Stimulated activated CD8-positive, alpha-beta memory T cell treated with anti-CD3 and anti-CD28 coated beads, Interleukin-12 subunit alpha, Interleukin-12 subunit beta, amount 100 ng/mL, for 4 hours (primary cell): Measurements from ENCODE around the gene KIRREL3.

Experiments
- DNase-seq: peaks from one replicate; pipeline ENCODE4 v3.0.0-alpha.2; 2020; ENCODE audit warnings: low read depth

The KIRREL3 gene

DNA sequence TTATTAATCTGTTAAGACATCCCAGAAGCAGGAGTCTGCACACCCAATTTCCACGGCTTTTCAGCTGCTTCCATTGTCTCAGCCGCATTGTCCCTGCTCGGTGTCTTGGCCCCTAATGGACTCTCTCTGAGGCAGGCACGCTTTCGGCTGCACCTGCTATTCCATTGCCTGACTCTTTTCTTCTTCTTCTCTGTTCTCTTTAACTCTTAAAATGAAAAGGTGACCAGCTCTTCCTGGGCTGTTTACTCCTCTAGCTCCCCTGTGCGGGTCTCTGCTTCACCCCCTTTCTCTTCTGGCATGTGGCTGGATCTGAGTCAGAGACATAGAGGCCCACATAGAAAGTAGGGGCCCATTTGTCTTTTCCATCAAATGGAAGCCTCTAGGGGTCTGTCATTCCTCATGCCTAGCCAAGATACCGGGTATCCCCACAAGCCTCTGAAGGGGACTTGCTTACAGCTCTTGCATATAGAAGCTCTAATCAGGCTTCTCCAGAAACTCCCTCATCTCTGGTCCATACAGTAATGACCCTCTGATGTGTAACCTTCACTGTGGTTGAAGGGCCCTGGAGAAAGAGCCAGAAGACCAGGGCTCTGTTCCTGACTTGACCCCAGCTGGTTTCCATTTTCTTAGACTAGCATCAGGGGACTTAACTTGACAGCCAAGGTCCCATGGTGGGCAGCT lies 401.2 kb downstream of the KIRREL3 start:
- no peak for DNase-seq

DNA sequence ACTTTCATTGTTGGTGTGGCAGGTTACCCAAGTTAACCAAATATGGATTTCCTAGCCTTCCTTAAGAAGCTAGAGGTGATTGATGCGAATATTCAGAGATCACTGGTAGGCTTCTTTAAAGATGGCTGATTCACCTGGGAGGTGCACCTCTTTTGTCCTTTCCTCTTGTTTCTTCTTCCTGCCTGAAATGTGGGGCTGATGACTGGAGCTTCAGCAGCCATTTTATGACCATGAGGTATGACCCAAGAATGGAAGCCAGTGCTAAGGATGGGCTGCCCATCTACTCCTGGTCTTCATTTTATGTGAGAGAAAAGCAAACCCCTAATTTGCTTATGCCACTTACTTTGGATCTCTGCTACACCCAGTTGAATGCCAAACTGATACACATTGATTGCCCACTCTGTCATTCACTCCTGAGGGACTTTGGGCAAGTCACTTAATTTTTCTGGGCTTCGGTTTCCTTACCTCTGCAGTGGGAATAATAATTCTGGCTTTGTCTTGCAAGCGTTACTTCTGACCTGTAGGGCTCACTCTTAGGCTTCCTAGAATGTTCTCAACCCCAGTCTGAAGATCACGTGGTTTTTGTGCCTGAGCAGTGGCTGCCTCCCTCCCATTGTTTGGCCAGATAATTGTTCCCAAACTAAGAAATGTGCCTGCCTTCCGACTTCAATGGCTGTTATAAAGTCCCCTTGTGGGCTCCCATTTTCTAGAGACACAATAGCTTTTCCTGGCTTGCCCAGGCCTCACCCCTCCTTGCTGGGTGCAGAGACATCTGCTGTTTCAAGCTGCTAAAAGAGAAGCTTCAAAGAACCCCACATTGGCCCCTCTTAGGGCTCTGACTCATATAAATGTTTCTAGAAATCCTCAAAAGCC lies 402.0 kb downstream of the KIRREL3 start:
- no peak for DNase-seq

DNA sequence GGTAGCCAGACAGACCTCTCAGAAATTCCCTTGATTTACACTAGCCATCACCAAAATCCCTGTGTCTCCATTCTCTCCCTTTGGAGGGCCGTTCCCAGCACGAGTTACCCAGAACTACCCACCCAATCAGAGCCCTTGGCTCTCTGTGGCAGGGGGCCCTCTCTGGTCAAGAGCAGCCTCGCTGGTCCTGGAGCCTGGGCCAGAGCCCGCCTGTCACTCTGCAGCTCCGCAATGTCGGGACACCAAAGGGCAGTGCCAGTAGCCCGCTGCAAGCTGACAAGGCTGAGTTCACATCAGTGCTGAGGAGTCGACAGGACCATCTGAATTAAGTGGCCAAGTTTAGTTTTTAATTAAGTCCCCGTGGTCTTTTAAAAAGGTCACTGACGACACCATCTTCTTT lies 403.5 kb downstream of the KIRREL3 start:
- DNase-seq = no peak

DNA sequence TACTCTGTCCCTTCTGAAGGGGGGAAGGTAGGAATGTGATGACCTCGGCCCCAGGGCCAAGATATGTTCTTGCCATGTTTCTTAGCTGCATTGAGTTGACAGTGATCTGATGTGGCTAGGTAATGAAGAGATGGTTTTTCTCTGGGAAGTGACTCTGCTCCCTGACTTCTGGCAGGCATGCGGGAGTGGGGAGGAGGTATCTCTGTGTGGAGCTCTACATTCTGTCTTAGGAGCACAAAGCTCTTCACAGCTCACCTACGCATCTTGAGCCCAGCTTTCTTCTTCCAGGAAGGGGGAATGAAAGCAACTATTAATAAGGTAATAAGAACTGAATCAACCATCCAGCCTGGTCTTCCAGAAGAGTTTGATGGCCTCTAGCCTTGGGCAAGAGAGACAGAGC lies 404.1 kb downstream of the KIRREL3 start:
- no peak for DNase-seq

DNA sequence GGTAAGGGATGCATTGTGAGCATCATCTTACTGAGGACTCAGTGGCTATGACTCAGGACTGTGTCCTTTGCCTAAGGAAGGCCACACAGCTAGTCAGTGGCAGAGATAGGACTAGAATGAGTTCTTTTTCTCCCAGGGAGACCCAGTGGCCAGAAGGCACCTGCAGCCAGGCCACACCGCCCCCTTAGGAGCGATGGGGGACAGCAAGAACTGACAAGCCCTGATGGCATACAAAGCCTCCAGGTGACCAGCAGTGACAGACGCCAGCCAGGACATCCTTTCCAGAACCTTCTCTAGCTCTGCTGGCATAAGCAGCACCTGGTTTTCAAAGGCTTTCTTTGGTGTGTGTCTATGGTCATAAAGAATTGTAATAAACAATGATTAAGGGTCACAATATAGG lies 405.0 kb downstream of the KIRREL3 start:
- DNase-seq = no peak

DNA sequence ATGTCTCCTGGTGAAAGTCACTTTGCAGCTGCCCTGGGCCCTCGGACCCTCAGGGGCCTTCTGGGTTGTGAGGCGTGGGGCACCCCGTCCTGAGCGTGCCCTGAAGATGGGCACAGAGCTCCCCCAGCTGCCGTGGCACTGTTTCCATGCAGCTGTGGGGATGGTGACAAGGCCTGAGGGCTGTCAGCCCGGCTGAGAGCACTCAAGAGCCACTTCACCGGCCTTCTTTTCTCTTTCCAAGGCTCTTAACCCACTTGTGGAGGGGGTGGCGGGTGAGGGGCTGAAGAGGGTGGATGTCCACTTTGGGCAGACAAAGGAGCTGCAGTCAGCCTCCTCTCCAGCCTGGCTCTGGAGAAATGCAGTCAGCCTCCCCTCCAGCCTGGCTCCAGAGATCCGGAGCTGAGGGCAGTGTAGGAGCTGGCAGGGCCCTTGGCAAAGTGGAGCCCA lies 405.6 kb downstream of the KIRREL3 start:
- no peak for DNase-seq

DNA sequence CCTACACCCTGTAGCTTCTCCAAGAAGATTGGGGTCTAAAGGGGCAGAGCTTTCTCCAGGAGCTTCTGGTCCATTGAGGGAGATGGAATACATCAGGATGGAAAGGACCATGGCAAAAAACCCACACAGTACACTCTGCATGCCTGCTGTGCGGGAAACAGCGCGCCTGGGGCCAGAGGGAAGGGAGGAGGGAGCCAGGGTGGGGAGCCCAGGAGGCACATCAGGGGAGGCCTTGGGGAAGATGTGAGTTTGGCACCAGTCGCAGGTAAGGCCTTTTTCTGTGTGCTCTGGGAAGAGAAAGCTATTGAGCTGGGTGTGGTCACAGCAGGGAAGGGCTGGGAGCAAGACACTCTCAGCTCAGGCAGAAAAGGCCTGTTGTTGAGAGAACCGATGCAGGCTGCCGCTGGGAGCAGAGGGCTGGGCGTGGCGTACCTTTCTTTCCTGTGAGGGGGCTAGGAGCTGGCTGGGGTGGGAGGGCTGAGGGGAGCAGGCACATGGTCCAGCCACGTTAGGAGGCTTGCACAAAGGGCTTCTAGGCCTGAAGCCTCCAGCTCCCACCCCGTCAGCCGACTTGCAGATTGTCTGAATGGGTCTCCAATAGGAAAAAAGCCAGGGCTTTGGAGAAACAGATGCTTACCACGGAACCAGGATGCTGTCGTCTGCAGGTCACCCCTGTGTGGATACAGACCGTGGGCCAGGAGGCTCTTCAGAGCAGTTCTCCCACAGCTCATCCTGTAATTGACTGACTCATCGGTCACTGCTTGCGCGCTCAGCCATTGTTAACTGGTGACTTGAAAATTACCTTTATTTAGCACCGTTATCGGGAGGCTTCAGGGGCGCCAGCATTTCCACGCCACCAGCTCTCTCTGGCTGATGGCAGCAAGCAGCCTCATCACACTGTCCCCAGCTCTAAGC lies 407.8 kb downstream of the KIRREL3 start:
- no peak for DNase-seq

DNA sequence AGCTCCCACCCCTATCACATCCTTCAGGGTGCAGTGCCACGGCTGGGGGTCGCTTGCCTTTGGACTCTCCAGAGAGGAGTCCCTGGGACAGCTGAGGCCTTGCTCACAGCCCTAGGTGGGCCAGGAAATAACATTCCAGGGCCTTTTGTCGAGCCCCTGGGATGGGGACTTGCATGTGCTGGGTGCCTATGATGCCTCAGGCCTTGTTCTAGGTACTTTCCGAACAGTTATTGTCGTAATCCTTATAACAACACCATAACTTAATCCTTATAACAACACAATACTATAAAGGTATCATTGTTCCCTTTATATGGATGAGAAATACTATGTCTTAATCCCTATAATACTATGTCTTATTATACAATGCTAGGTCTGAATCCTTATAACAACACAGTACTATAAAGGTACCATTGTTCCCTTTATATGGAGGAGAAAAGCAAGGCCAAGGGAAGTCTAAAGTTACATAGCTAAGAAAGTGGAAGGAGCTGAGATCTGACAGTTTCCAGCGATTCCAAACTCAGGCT lies 408.5 kb downstream of the KIRREL3 start:
- no peak for DNase-seq

DNA sequence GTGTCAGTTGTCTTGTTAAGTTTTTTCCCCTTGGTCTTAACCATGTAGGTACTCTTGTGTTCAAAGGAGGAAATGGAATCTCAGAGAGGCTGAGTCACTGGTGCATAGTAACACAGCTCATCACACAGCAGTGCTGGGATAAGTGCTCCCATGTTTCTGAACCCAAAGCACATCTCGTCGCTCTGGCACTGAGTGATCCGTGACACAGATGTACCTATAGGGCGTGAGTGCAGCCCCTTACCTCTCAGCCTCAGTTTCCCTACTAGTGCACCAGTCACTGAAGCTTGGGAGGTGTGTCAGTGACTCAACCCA lies 411.1 kb downstream of the KIRREL3 start:
- DNase-seq = no peak

DNA sequence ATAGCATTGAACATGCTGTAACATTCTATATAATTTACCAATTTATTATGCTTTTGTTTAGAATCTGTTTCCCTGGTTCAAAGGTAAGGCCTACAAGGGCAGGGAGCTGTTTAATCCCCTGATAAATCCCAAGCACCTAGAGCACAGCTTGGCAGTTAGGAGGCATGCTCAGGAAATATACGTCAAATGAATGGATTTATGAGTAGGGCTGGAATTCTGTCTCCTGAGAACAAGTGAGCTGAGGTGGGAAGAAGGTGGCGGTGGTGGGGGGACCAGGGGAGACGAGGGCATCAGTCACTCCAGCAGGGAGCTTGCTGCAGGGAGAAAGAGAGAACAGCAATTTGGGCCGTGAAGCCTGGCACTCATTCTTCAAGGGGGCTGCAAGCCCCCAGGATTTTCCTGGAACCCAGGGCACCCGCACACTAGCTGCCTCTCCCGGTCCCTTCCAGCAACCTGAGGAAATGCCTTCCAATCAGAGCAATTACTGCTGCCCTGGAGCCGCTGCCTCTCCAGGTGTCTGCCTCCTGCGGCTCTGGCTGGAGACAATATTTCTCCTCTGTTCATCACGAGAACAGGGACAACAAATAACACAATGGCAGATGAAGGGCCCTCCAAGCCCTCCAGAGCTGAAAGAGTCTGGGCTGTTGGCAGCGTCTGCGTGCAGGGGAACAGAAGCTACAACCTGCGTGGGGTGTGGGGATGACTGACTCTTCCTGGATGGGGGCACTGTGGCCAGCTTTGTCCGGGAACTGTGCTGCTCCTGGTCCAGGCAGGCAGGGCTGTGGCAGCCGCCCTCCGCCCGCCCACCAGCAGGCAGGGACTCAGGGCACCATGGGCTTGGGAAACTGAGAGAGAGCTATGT lies 411.7 kb downstream of the KIRREL3 start:
- no peak for DNase-seq

DNA sequence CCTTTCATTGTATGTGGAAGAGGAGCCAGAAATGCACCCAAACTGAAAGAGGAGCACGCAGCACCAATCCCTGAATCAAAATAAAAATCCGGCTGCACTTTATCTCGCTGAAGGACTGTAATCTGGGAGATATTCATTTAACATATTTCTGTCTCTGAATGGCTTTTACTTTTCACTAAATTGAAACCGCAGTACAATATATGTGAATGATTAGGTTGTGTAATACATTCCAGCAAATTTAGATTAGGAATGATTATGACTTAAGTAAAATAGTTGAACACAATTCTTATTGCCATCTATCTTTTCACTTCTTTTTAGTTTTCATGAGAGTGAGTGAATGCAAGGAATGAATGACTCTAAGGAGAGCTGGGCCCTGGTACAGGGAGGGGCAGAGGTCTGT lies 413.0 kb downstream of the KIRREL3 start:
- DNase-seq = no peak

DNA sequence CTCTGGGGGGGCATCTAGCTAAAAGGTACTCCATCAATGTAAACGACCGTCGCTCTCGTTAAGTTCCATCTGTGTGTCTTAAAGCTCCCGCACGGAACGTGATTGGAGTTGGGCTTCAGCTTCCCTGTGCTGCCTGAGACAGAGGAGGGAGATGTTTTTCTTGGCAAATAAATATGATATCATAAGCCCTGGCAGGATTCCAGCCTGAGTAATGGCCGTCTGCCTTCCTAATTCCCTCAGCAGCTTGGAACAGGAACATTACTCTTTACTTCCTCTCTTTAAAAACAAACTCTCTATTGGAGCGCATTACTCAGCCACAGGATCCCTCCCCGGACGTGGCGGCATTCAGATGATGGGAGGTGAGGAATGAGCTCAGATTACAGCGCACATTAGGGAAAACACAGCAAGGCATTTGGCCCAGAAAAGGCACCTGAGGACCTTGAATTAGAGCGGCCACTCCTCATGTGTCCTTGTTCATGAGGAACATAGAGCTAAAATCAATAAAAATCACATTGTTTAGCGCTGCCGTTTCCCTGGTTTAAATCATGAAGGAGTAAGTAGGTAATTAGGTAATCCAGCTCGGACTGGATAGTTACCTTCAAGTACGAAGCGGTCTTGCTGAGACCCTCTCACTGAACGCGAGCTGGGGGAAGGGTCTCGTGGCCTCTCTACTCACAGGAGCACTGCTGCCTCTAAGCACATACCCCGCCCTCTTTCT lies 414.6 kb downstream of the KIRREL3 start:
- no peak for DNase-seq

DNA sequence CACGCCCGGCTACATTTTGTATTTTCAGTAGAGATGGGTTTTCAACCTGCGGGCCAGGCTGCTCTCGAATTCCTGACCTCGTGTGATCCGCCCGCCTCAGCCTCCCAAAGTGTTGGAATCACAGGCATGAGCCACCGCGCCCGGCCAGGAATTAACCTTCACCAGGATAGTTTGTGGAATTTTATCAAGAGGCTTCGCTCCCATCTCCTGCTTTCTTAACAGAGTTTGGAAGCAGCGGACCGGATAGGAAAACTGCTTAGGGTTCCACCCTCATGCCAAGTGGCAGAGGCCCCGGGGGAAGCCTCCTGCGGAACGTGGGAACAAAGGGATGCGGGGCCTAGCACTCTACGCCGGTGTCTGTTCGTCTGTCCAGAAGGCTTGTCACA lies 415.2 kb downstream of the KIRREL3 start:
- no peak for DNase-seq

DNA sequence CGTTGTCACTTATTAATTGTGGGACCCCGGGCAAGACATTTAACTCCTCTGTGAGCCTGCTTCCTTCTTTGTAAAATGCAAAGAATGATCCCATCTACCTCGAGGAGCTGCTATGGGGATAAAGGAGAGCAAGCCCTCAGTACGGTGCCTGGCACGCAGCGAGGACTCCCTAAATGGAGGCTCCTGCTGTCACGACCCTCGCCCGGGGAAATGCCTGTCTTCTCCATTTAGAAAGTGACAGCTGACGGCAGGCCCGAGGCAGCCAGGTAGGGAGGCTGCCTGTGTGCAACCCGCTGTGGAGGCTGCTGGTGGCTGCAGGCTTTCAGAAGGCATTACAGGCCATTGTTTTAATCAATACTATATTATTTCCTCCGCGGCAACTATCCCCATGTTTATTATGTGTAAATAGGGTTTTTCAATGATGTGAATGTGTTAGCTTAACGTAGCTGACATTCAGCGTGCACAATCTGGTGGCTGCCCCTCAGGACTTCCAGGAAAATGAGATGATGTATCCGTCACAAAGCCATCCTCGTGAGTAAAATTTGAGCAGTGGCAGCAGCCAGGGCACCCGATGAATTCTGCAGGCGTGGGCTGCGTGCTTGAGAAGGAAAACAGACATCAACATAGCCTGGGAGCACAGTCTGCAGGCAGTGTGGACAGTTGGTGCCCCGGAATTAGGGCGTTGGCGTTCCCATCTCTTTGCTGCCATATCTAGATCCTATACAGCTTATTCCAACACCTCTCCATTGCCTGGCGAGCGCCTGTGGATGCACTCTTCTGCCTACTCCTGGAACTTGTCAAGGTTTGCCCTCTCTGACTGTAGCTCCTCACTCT lies 416.8 kb downstream of the KIRREL3 start:
- DNase-seq = no peak

DNA sequence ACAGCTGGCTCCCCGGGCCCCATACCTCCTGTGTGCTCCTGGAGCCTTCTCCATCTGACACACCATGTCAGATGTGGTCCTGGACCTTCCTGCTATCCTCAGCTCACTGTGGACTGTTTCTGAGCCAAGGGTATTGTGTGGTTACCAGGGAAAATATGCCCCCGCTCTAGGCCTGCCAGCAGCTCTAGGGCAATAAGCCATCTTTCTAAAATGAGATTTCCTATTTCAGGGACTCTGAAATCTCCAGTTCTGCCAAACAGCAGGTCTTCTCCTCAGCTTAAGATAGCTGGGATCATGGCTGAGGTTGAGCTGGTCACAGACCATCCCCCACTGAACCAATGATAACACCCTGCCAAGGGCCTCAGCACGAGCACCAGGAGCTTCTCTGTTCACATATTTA lies 417.5 kb downstream of the KIRREL3 start:
- DNase-seq = no peak

DNA sequence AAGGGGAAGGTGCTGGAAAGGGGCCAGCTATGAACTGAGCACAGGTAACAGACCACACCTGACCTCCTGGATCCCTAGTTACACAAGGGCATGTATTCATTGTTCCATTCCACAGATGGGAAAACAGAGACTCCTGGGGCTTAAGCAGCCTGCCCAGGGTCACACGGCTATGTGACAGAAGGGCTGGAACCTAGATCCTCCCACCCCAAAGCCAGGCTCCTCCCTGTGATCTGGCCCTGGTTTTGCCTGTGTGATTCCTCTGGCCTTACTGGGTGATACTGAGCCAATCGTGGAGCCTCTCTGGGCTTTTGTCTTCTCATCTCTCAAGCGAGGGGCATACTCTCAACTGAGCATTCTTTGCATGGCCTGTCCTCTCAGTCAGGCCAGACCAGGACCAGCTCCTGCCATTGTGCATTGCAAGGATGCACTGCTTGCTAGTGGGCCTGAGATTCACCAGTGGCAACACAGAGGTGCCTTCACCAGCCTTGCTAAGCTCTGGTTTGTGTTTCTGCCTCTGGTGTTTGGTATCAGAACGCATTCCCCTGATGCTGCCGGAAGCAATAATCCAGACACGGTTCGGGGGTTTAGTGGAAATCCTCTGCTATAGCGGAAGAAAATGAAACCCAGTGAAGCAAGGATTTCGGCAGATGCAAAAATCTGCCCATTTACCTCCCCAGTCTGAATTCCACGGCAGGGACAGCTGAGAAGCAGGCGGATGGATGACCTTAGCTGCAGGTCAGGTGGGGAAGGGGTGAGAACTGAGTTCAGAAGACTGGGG lies 418.5 kb downstream of the KIRREL3 start:
- DNase-seq = no peak

DNA sequence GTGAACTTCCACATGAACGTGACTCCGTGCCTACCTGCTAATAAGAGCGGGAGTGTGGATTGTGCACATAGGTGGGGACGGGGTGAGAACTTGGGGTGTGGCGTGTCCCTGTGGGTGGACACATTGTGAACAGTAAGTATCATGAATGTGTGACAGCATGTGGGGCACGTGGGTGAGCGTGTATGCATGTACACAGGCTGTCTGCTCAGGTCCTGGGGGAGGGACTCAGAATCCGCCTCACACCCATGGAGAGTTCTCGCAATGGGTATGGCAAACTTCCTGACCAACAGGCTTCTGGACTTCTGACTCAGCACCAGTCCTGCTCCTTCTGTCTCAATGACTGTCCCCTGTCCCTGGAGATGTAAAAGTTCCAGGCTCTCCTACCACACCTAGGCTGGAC lies 422.1 kb downstream of the KIRREL3 start:
- no peak for DNase-seq

DNA sequence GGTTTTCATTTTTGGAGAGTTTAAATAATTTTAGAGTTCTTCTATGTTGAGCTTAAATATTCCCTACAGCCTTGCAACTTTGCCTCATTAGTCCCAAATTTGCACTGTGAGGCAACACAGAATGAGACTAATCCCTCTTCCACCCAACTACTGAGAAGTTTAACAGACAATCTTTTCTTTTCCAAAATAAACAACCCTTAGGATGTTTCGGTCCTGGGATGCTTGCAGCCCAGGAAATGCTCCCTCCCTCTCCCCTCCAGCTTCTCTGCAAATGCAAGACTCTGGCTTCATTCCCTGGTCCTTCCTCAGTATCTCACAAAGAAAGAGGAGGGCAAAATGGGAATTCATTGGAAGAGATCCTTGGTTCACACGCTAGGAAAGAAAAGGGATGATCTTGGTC lies 422.5 kb downstream of the KIRREL3 start:
- DNase-seq = no peak

DNA sequence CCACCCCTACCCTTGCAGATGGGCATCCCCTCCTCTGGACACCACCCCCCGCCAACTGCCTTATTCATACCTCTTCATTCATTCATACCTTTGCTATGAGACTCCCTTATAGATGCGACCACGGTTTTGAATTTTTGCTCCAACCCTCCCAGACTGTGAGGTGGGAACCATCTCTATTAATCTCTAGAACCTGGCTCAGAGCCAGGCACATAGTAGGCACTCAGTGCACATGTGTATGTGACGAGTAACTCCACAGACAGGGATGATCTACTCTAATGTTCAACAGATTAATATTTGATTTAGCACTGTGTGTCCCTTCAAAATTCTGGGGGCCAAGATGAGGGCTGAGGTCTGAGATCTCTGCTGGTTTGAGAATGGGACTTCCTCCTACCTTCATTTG lies 424.7 kb downstream of the KIRREL3 start:
- DNase-seq = no peak
